MV-4-11 (cell line): ENCODE data around the gene CAMK2B.

ENCODE experiments used
- DNase-seq: peaks from one replicate; lab custom pipeline; 2025; lab: John Stamatoyannopoulos, UW

The CAMK2B gene

GRCh38 chr7:44329888-44330287 lies 4.5 kb upstream of the CAMK2B start:
- DNase-seq = no peak

GRCh38 chr7:44329081-44329480 lies 3.7 kb upstream of the CAMK2B start:
- no peak for DNase-seq

- no peak for DNase-seq
Observed at GRCh38 chr7:44327981-44328380, 2.6 kb upstream of the CAMK2B start.

GRCh38 chr7:44326261-44327125 lies 1.1 kb upstream of the CAMK2B start:
- no peak for DNase-seq

GRCh38 chr7:44325811-44326241 lies 432 bp upstream of the CAMK2B start:
- no peak for DNase-seq

GRCh38 chr7:44324481-44325200 lies 753 bp downstream of the CAMK2B start:
- no peak for DNase-seq

GRCh38 chr7:44324204-44324480 lies 1.3 kb downstream of the CAMK2B start:
- no peak for DNase-seq

- DNase-seq = no peak
Observed at GRCh38 chr7:44323381-44324203, 1.8 kb downstream of the CAMK2B start.

GRCh38 chr7:44322631-44323363 lies 2.6 kb downstream of the CAMK2B start:
- no peak for DNase-seq

- no peak for DNase-seq
Observed at GRCh38 chr7:44321796-44322195, 3.6 kb downstream of the CAMK2B start.

GRCh38 chr7:44320794-44321371 lies 4.5 kb downstream of the CAMK2B start:
- no peak for DNase-seq

- DNase-seq = no peak
Observed at GRCh38 chr7:44320141-44320540, 5.3 kb downstream of the CAMK2B start.

- no peak for DNase-seq
Observed at GRCh38 chr7:44318332-44318731, 7.1 kb downstream of the CAMK2B start.

GRCh38 chr7:44315301-44315903 lies 10.0 kb downstream of the CAMK2B start:
- DNase-seq = no peak

GRCh38 chr7:44313621-44314031 lies 11.8 kb downstream of the CAMK2B start:
- DNase-seq = no peak

GRCh38 chr7:44313016-44313415 lies 12.4 kb downstream of the CAMK2B start:
- DNase-seq = no peak

- DNase-seq = no peak
Observed at GRCh38 chr7:44311561-44312495, 13.6 kb downstream of the CAMK2B start.

- no peak for DNase-seq
Observed at GRCh38 chr7:44310221-44310848, 15.1 kb downstream of the CAMK2B start.

- peak; percentile 32 for DNase-seq
Observed at GRCh38 chr7:44309271-44310091, 15.9 kb downstream of the CAMK2B start.
